Gastrocnemius medialis (tissue), 4 donors: ENCODE measurements around the gene BAHCC1. TPM values are rescaled to one million over a fixed set of nuclear protein-coding genes. Genes with fewer than 3 reads are reported as not detected.

ENCODE experiments used
- ATAC-seq, 2 donors: fragments of 150-250 bp; one replicate each; pipeline ENCODE4 v1.9.1; 2016
- DNase-seq, 2 donors: peaks; one replicate each; pipeline ENCODE4 v3.0.0-alpha.2; 2019
- H3K27ac ChIP-seq, 4 donors: fragments of 200-600 bp; sonication (generic); 1 replicate in 1 of 4; 2 replicates in 3 of 4; pipeline ENCODE4 v1.5.1; 2016 to 2018; ENCODE audit warnings: mild to moderate bottlenecking in 2 of 4, moderate library complexity in 1 of 4
- H3K27me3 ChIP-seq, 3 donors: fragments of 200-600 bp; sonication (generic) in 2 of 3; 1 replicate in 1 of 3; 2 replicates in 2 of 3; pipeline versions ENCODE4 v1.5.1 to v1.6.0; 2016 to 2019; ENCODE audit warnings: mild to moderate bottlenecking in 1 of 3, moderate library complexity in 1 of 3
- H3K36me3 ChIP-seq, 2 donors: fragments of 200-600 bp; sonication (generic) in 1 of 2; one replicate each; pipeline ENCODE4 v1.5.1; 2017 to 2018
- H3K4me1 ChIP-seq, 2 donors: fragments of 200-600 bp; sonication (generic) in 1 of 2; one replicate each; pipeline ENCODE4 v1.5.1; 2016 to 2017; ENCODE audit warnings: mild to moderate bottlenecking in 2 of 2
- H3K4me3 ChIP-seq, 4 donors: fragments of 200-600 bp; sonication (generic) in 3 of 4; 1 replicate in 1 of 4; 2 replicates in 3 of 4; pipeline ENCODE4 v1.5.1; 2016 to 2019; ENCODE audit warnings: mild to moderate bottlenecking in 2 of 4
- H3K9me3 ChIP-seq, 3 donors: fragments of 200-600 bp; sonication (generic) in 2 of 3; 1 replicate in 1 of 3; 2 replicates in 2 of 3; pipeline ENCODE4 v1.5.1; 2016 to 2019
- CTCF ChIP-seq, 5 experiments: fragments of 450-650 bp in 3 of 5; fragments of 200-600 bp in 2 of 5; sonication (generic) in 2 of 5; IDR thresholded peaks in 4 of 5; conservative IDR thresholded peaks in 1 of 5; 1 replicate in 4 of 5; 2 replicates in 1 of 5; pipeline ENCODE4 v1.5.1; 2016 to 2019; ENCODE audit warnings: antibody characterized with exemption in 5 of 5, mild to moderate bottlenecking in 3 of 5, moderate library complexity in 3 of 5
- POLR2A ChIP-seq, 2 donors: fragments of 450-650 bp; IDR thresholded peaks; one replicate each; pipeline ENCODE4 v1.6.1; 2017; ENCODE audit warnings: antibody characterized with exemption in 2 of 2, mild to moderate bottlenecking in 2 of 2, moderate library complexity in 2 of 2
- in situ Hi-C, 4 donors: fragments of 200-750 bp; cut with MboI; loops; one replicate each; pipeline versions ENCODE4 v1.15.0 to v1.8.0; 2017; ENCODE audit warnings: low sequenced_read_pairs in 4 of 4
- intact Hi-C: fragments of 100-400 bp; cut with DNase I; formaldehyde crosslinking; loops from one replicate; pipeline ENCODE4 v1.15.1; 2023; ENCODE audit warnings: low total_unique reads
- total RNA-seq, 4 donors: library from RNA; depleted of rRNA; stranded (reverse); fragments of >200 nt; gene quantifications; one replicate each; pipeline versions ENCODE4 v1.1.0 to v1.2.3, GENCODE V29; 2016

BAHCC1 gene
- total RNA-seq, 4 donors from 2014 or later, result 2.5 to 8.4 (median 5.8) TPM

- DNase-seq, result no peak
- in situ Hi-C loops (no loop called here), intact Hi-C loops (no loop called here)
- H3K27ac ChIP-seq, result peak overlapping the region; percentile 86 to 100 (median 96)
- H3K36me3 ChIP-seq, result peaks cover 0 to 30% of the 10 kb centered on the region in 2 donors
- no peaks in the 10 kb centered on the region for H3K27me3 ChIP-seq
- ATAC-seq, result no peak
- H3K9me3 ChIP-seq, result no peaks in the 10 kb centered on the region
- peaks cover 15 to 23% of the 10 kb centered on the region in 2 donors for H3K4me1 ChIP-seq
- peak overlapping the region; percentile 81 to 95 (median 89) for H3K4me3 ChIP-seq
- no peak for TF ChIP-seq POLR2A (IDR thresholded peaks at IDR 0.05)
- no peak for TF ChIP-seq CTCF (IDR thresholded peaks at IDR 0.05 in 4 of 5, conservative IDR thresholded peaks at IDR 0.05 in 1 of 5)
Measured at GRCh38 chr17:81508639-81509206, 113.5 kb downstream of the BAHCC1 start.

- H3K4me1 ChIP-seq, result peaks cover 15 to 23% of the 10 kb centered on the region in 2 donors
- no peaks in the 10 kb centered on the region for H3K9me3 ChIP-seq
- TF ChIP-seq POLR2A (IDR thresholded peaks at IDR 0.05), result no peak
- TF ChIP-seq CTCF (IDR thresholded peaks at IDR 0.05 in 4 of 5, conservative IDR thresholded peaks at IDR 0.05 in 1 of 5), result no peak
- intact Hi-C loops, result no loop called here
- no peaks in the 10 kb centered on the region for H3K27me3 ChIP-seq
- peak overlapping the region; percentile 86 to 100 (median 96) for H3K27ac ChIP-seq
- ATAC-seq, result no peak
- DNase-seq, result no peak
- H3K36me3 ChIP-seq, result peaks cover 0 to 30% of the 10 kb centered on the region in 2 donors
- H3K4me3 ChIP-seq, result peak overlapping the region; percentile 81 to 95 (median 89)
- in situ Hi-C loops, result no loop called here
Measured at GRCh38 chr17:81509207-81509971, 114.1 kb downstream of the BAHCC1 start.

GRCh38 chr17:81509972-81510784 is 114.9 kb downstream of the BAHCC1 start:
- Histone ChIP-seq H3K36me3 (peaks cover 0 to 30% of the 10 kb centered on the region in 2 donors), H3K9me3 (no peaks in the 10 kb centered on the region), H3K4me3 (peak overlapping the region; percentile 81 to 95 (median 89)), H3K4me1 (peaks cover 15 to 23% of the 10 kb centered on the region in 2 donors), H3K27ac (peak overlapping the region; percentile 86 to 100 (median 96)), H3K27me3 (no peaks in the 10 kb centered on the region)
- TF ChIP-seq CTCF (IDR thresholded peaks at IDR 0.05 in 4 of 5, conservative IDR thresholded peaks at IDR 0.05 in 1 of 5) (no peak), POLR2A (IDR thresholded peaks at IDR 0.05) (no peak)
- in situ Hi-C loops, result no loop called here
- ATAC-seq (no peak), DNase-seq (no peak)
- intact Hi-C loops, result loop anchor here (5.0 kb wide), 1 partner anchor 42 kb away; the partner anchor contains the start of gene FAAP100

GRCh38 chr17:81510785-81511553 is 115.7 kb downstream of the BAHCC1 start:
- DNase-seq, result no peak
- in situ Hi-C loops, result no loop called here
- peaks cover 22 to 31% of the 10 kb centered on the region in 2 donors for H3K4me1 ChIP-seq
- H3K4me3 ChIP-seq, result peak overlapping the region; percentile 81 to 95 (median 89)
- H3K27ac ChIP-seq, result peak overlapping the region; percentile 86 to 100 (median 96)
- H3K36me3 ChIP-seq, result peaks cover 0 to 30% of the 10 kb centered on the region in 2 donors
- TF ChIP-seq POLR2A (IDR thresholded peaks at IDR 0.05) (no peak), CTCF (IDR thresholded peaks at IDR 0.05 in 4 of 5, conservative IDR thresholded peaks at IDR 0.05 in 1 of 5) (no peak)
- no peaks in the 10 kb centered on the region for H3K27me3 ChIP-seq
- no peak for ATAC-seq
- no peaks in the 10 kb centered on the region for H3K9me3 ChIP-seq
- intact Hi-C loops, result loop anchor here (5.0 kb wide), 1 partner anchor 41 kb away; the partner anchor contains the start of gene FAAP100
